HG03378 (cell line): ENCODE data around the gene RPTOR.
"Not testable (repeated sequence)": the region's sequence is repeated elsewhere in the genome, so short reads cannot be mapped to it uniquely, and the experiment has no call there.

ENCODE experiments used
- ATAC-seq: cut with Tn5 transposase; IDR thresholded peaks from one replicate; pipeline ENCODE4 v1.9.1; 2021; ENCODE audit warnings: mild to moderate bottlenecking, moderate library complexity; ENCODE audit not compliant: unreplicated experiment

RPTOR gene

DNA sequence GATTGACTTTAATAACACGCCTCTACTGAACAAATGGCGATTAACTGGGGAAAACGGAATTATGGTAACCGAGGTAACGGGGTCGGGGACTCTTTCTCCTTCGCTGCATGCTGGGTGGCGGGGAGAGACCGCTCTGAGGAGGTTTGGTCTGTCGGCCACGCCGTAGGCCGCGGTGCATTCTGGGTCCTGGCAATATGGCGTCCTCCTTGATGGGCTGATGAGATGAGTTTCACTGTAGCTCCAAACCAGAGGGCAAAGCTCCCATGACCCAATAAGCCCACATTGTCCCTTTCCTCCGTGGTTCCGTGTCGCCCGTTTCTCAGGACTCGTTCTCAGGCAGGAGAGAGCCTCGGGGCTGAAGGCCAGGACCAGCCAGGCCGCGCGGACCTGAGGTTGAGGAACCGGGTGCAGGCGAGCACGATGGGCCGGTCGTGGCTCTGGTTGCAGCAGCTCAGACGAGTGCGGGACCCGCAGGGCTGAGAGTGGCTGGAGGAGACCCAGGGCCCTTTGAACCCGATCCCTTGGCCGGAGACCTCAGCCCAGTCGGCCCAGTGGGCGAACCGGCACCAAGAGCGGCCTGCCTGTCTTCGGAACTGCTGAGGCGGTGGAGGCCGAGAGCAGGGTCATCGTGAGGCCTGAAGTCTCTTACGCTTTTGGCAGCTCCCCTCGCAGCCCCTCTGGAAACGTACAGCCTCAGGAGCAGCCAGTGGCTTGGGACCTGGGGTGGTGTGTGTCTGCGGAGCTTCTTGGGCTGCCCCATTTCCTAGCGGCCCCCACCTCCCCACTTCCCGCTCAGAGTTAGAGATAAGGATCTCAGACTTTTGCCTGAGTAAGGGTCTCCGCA is at the start of gene RPTOR:
RPTOR (plus strand) TSS at position 184 of the 844 bp plus-strand sequence. CDS start 792 bp downstream, outside the sequence.
- ATAC-seq, result peak; percentile 56

- no peak for ATAC-seq
Observed at GRCh38 chr17:80497726-80498241, 46.9 kb upstream of the RPTOR start.

GRCh38 chr17:80498242-80498919 is 46.3 kb upstream of the RPTOR start:
- ATAC-seq, result no peak

GRCh38 chr17:80498920-80499410 is 45.7 kb upstream of the RPTOR start:
- no peak for ATAC-seq

DNA sequence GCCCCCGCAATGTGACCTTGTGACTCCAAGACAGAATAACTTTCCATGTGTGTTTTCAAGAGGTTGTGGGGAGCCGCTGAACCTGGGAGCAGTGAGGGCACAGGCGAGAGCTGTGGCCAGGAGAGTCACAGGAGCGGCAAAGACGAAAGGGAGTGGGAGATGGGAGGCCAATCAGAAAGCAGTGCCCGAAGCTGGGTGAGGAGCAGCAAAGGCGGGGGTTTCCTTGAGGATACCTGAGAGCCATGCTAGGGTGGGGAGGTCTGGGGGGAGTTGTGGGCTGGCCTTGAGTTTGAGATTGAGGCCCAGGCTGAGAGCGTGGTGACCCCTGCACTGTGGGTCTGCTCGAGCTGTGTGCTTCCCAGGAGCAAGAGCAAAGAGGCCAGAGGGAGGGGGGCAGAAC is 45.1 kb upstream of the RPTOR start:
- ATAC-seq, result no peak

DNA sequence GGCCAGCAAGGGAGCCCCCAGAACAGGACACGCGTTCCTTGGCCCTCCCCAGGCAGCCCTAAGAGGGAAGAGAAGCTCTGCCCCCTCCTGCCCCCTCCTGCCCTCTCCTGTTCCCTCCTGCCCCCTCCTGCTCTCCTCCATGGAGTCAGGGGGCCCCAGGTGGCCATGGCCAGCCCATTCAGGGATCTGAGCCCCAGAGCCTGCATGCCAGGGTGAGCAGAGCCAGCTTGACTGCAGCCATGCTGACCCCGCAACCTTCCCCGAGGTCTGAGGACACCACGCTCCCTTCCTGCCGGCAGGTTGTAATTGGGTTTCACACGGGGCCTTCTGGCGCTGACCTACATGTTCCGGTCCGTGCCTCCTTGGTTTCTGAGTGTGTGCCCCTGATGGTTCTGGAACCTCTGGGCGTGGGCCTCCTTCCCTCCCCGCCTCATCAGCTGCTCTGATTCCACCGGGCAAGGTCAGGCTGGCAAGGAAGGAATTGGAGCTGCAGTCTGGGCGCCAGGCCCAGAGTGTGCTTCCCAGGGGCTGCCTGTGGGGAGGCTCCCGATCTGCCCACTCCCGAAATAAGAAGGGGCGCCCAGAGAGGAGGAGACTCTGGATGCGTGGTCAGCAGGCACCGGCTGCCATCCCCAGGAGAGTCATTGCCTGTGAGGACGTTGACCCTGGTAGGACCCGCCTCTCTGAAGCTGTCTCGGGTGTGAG is 44.5 kb upstream of the RPTOR start:
- no peak for ATAC-seq

DNA sequence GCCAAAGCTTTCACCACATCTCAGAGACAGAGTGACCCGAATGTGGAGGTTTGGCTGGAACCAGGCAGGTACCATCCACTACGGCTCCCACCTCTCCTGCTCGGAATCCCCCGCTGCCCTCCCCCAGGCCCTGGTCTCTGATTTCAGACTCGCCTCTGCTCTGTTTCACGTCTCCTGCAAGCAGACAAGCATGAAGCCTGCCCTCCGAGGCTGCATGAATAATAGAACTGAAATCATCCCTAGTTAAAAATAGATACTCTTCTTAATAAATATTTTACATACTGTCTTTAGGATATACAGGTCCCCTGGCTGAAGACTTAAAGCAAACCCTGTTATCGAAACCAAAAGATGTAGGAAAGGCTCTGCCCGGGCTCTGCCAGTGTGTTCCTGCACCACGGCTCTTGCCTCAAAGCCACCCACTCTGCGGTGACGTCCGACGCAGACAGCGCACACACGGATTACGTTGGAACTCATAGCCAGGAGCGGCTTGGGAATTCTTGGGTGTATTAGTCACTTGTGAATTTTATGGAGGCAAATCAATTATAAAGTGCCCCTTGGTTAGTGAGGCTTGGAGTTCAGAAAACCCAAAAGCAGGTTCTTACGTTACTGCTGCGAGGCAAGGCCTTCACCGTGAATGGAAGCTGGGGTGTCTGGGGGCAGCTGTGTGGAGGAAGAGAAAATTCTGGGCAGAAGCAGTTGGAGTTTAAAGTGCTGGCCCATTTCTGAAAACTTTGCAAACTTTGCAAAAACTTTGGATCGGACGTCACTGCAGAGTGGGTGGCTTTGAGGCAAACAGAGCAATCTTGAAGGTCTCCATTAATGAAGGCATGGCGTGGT is 42.7 kb upstream of the RPTOR start:
- ATAC-seq, result no peak

- ATAC-seq, result no peak
Observed at GRCh38 chr17:80502578-80502877, 42.1 kb upstream of the RPTOR start.

DNA sequence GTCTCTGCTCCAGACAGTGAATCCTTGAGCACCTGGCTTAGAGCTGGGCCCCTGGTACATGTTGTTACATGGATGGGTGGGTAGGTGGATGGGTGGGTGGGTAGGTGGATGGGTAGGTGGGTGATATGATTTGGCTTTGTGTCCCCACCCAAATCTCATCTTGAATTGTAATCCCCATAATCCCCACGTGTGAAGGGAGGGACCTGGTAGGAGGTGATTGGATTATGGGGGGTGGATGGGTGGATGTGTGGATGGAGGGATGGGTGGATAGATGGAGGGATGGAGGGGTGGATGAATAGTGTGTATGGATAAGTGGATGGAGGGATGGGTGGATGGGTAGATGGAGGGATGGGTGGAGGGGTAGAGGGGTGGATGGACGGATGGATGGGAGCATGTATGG is 41.6 kb upstream of the RPTOR start:
- ATAC-seq, result no peak

- no peak for ATAC-seq
Observed at GRCh38 chr17:80503921-80504320, 40.7 kb upstream of the RPTOR start.

DNA sequence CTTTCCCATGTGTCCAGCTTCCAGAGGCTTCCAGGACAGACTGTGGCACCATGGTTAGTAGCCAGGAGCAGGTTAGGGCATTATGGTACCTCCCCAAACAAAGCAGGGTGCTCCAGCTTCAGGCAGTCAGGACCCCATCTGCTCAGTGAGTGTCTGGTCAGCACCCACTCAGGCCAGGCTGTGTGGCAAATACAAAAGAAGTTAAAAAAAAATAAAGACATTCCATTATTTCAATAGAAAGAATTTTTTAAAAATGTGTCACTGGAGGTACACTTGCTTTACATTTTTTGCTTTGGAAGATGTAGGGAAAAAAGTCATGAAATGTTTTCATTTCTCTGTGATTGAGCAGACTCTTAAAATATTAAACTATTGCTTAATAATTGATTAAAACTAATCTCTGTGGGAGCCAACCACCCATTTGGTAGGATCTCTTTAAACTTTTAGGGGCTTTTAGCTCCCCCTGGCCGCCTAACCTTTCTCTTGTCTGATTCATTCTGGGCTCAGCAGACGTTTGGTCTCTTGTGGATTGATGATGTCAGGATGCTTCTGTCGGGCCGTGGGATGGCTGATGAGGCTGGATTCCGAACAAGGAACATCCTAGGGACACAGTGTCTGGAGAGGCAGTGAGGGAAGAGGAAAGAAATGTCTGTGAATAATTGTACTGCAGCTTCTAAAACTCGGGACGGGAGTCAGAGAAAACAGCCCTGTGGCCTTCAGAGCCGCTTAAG is 39.8 kb upstream of the RPTOR start:
- ATAC-seq, result no peak

DNA sequence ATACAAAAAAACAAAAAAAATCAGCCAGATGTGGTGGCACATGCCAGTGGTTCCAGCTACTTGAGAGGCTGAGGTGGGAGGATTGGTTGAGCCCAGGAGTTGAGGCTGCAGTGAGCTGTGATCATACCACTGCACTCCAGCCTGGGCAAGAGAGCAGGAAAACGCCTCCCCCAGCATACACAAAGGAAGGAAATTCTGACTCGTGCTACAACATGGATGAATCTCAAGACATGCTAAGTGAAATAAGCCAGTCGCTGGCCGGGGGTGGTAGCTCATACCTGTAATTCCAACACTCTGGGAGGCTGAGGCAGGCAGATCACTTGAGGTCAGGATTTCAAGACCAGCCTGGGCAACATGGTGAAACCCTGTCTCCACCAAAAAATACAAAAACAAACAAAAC is 37.5 kb upstream of the RPTOR start:
- not testable (repeated sequence) for ATAC-seq

GRCh38 chr17:80507965-80508364 is 36.7 kb upstream of the RPTOR start:
- ATAC-seq, result no peak

- ATAC-seq, result no peak
Observed at GRCh38 chr17:80509311-80509710, 35.3 kb upstream of the RPTOR start.

- no peak for ATAC-seq
Observed at GRCh38 chr17:80510132-80510531, 34.5 kb upstream of the RPTOR start.

- ATAC-seq, result no peak
Observed at GRCh38 chr17:80510772-80511171, 33.9 kb upstream of the RPTOR start.

DNA sequence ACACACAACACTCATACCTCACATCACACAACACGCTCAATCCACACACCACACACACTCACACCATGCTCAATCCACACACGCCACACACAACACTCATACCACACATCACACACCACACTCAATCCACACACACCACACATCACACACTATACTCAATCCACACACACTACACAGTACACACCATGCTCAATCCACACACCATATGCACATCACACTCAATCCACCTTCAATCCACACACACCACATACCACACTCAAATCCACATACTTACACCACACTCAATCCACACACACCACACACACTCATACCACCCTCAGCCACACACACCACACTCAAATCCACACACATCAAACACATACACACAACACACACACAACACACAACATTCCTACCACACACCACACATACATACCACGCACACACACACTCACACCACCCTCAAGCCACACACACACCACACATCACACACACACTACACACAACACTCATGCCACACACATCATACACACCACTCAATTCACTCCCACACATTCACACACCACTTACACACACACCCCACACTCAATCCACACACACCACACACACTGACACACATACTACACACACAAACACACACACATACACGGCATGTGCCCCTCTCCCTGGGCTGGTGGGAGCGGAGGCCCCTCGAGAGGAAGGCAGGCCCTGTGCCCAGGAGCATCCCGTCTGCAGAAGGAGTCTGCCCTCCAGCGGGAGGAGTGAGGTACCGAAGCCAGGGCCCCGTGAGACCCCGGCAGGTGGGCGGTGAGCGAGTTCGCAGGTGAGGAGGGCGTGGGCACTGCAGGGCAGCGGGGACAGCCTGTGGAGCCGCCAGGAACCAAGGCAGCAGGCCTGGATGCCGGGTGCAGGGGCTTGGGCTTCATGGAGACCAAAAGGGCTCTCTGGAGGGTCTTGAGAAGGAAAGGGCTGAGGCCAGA is 33.1 kb upstream of the RPTOR start:
- ATAC-seq, result no peak

DNA sequence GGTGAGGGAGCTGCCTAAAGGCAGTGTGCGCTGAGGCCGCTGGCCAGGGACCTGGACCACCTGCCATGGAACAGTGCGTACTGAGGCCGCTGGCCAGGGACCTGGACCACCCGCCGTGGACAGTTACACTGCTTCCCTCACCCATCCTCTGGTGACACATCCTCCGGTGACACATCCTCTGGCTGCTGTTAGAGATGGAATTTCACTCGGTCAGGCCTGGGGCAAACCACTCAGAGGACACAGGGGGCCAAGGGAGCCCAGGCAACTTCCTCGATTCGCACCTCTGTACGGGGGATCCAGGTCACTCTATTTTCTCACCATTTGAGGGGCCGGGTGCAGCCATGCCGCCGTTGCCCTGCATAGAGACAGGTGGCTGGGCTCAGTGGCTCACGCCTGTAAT is 32.4 kb upstream of the RPTOR start:
- no peak for ATAC-seq

DNA sequence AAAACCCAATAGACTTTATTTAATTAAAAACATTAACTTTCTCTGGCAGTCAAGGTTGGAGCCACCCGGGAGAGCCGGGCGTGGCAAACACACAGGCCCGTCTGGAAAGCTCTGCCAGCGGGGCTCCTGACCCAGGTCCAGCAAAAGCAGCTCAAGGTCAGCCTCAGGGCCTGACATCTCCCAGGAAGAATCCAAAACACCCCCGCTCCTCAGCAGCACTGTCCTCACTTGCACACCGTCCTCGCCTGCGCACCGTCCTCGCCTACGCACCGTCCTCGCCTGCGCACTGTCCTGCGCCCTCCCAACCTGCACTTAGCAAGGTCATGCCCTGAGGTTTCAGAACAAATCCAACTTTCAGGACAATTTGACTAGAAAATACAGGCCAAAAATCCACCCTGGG is 31.4 kb upstream of the RPTOR start:
- ATAC-seq, result no peak
